ENCODE data around the gene SHC2. TPM values are rescaled to one million over a fixed set of nuclear protein-coding genes. Genes with fewer than 3 reads are reported as not detected.

SHC2 gene
- total and polyA plus RNA-seq, 2 donors (not counting 3 experiments of a cell fraction or from before 2014, with no cell fraction given), result 7.5 to 11.8 TPM

DNA sequence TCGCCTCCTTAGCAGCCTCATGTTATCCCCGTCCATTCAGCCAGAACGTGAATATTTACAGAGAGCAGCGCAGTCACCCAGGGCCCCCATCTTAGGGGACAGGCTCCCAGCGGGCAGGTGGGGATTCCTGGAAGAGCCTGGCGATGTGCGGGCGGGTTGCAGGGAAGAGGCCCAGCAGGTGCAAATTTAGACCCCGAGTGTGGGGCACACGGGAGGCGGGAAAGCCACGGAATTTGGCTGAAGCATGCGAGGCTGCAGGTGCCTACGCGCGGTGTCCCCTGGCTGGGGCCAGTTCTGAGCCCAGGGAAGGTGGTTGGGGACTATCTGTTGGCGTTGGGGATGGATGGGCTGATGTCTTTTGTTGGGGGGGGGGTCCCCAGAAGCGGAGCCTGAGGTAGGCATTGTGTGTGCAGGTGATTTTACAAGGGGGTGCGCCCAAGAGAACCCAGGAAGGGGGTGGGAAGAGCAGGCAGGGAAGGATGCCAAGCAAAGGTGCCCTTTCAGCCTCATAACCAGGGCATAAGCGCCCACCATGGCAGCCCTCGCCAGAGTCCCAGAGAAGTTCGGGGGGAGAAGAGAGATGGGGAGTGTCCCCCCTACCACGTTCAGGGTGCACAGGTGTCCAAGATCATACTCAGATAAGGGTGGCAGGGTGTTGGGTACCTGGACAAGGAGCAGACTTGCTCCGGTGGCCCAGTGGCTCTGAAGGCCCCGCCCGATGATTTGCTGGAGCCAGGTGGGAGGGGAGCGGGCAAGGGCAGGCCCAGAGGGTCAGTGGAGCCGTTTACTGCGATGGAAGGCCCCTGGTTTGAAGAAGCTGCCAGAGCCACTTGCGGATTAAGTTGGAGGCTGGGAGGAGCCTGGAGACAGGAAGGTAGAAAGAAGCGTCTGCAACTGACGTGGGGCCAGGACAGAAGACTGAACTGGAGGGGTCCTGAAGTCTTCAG lies 47.6 kb upstream of the SHC2 start:
- intact Hi-C loops (cut with micrococcal nuclease), result loop anchor here (10.0 kb wide), 1 partner anchor 214 kb away; the partner anchor contains the start of gene PLPP2
- no peaks in the 10 kb centered on the region for H4K20me1 ChIP-seq (replicated peaks; ENCODE audit: control insufficient read depth, extremely low read depth, insufficient read depth, low read length)
- H3K4me1 ChIP-seq (ENCODE audit: control insufficient read depth, extremely low read depth, insufficient read depth, low read length), result peaks cover 18% of the 10 kb centered on the region
- peak overlapping the region; percentile 78 for H3K9ac ChIP-seq (replicated peaks; ENCODE audit: extremely low read depth, insufficient read depth, low read length)
- no peaks in the 10 kb centered on the region for H3K27me3 ChIP-seq (ENCODE audit: control insufficient read depth in 2 of 2, insufficient read depth in 2 of 2, low read length in 2 of 2)
- dilution Hi-C loops (cut with MboI; ENCODE audit: extremely low pct_ligation_motif_present, low sequenced_read_pairs), result no loop called here
- H2AFZ ChIP-seq (ENCODE audit: low read depth, low read length), result peak overlapping the region; percentile 19
- ChIA-PET CTCF (no interaction called here), POLR2A (interaction anchor here (0.6 kb wide), 2 partner anchors 24 to 161 kb away, joined by 3 to 9 read pairs; no protein-coding TSS in a partner anchor)
- peak overlapping the region; percentile 52 to 91 (median 65) for H3K4me3 ChIP-seq (replicated peaks in 1 of 3; ENCODE audit: insufficient read depth in 1 of 3, low read depth in 1 of 3, low read length in 3 of 3)
- FAIRE-seq (no peak), DNase-seq (ENCODE audit: low read depth, low spot score) (no peak)
- peak overlapping the region; percentile 73 for H3K4me2 ChIP-seq (ENCODE audit: insufficient read depth, low read length)
- BruUV-seq (replicated peaks), result TSS peak; percentile 9
- H3K9me3 ChIP-seq (replicated peaks; ENCODE audit: control insufficient read depth, insufficient read depth, low read length), result no peaks in the 10 kb centered on the region
- TF ChIP-seq POLR2AphosphoS5 (IDR thresholded peaks at IDR 0.05; ENCODE audit: insufficient read depth, low read depth, low read length), result no peak
- TF ChIP-seq MYC (IDR thresholded peaks at IDR 0.05; ENCODE audit: low read depth, low read length), result no peak
- no peak for TF ChIP-seq FOS (IDR thresholded peaks at IDR 0.05; ENCODE audit: borderline replicate concordance, insufficient read depth, low read length)
- TF ChIP-seq CTCF (IDR thresholded peaks at IDR 0.05; ENCODE audit: extremely low read depth in 1 of 2, insufficient read depth in 1 of 2, low read depth in 1 of 2, low read length in 2 of 2), result no peak
- TF ChIP-seq MAX (IDR thresholded peaks at IDR 0.05; ENCODE audit: insufficient read depth, insufficient read length), result no peak
- TF ChIP-seq EZH2 (IDR thresholded peaks at IDR 0.05; ENCODE audit: borderline replicate concordance, low read depth, low read length, severe bottlenecking), result no peak
- no peak for TF ChIP-seq POLR2A (IDR thresholded peaks at IDR 0.05; ENCODE audit: low read depth, low read length)
- no peak for TF ChIP-seq GATA2 (IDR thresholded peaks at IDR 0.05; ENCODE audit: insufficient read depth, insufficient read length, low read depth, low read length)
- TF ChIP-seq JUN (IDR thresholded peaks at IDR 0.05; ENCODE audit: borderline replicate concordance, insufficient read depth, insufficient read length, low read depth), result no peak
- peaks cover 8% of the 10 kb centered on the region for H3K79me2 ChIP-seq (ENCODE audit: control insufficient read depth, insufficient read depth, low read length)
- no peaks in the 10 kb centered on the region for H3K9me1 ChIP-seq (replicated peaks; ENCODE audit: control insufficient read depth, extremely low read depth, insufficient read depth, low read length)
- H3K36me3 ChIP-seq (ENCODE audit: control insufficient read depth in 2 of 2, extremely low read depth in 1 of 2, insufficient read depth in 2 of 2, low read length in 2 of 2), result no peaks in the 10 kb centered on the region
- H3K27ac ChIP-seq (ENCODE audit: insufficient read depth, low read depth, low read length), result no peak overlapping the region

Data from endothelial cell of umbilical vein (primary cell).